Naive thymus-derived CD4-positive, alpha-beta T cell (primary cell): ENCODE measurements around the gene HS2ST1. TPM values are rescaled to one million over a fixed set of nuclear protein-coding genes. Genes with fewer than 3 reads are reported as not detected.
"Not testable (repeated sequence)": the region's sequence is repeated elsewhere in the genome, so short reads cannot be mapped to it uniquely, and the experiment has no call there.

Experiments
- ATAC-seq: fragments of 150-1000 bp; cut with Tn5 transposase; 2 replicates; pipeline ENCODE4 v1.10.0; 2021; ENCODE audit warnings: mild to moderate bottlenecking, moderate library complexity
- CTCF ChIA-PET: fragments of 350-600 bp; sonication (Branson Sonifier 250); formaldehyde crosslinking; loops from one replicate; lab custom pipeline; 2021; ENCODE audit warnings: antibody characterized with exemption; lab: Charles Lee
- POLR2A ChIA-PET: fragments of 350-600 bp; sonication (Branson Sonifier 250); formaldehyde crosslinking; loops from one replicate; lab custom pipeline; 2021; ENCODE audit warnings: antibody characterized with exemption, inconsistent platforms; lab: Charles Lee
- DNase-seq, 9 donors: peaks; one replicate each; pipeline versions ENCODE4 v3.0.0 to v3.0.0-alpha.2; 2020 to 2022; ENCODE audit warnings: mixed read lengths in 1 of 9
- H3K27ac ChIP-seq: one replicate; pipeline ENCODE4 v1.7.0; 2013; ENCODE audit warnings: mild to moderate bottlenecking, low read depth, low read length, moderate library complexity
- H3K27me3 ChIP-seq, 2 donors: one replicate each; pipeline ENCODE4 v1.7.0; 2013; ENCODE audit warnings: low read length in 2 of 2, mild to moderate bottlenecking in 2 of 2, moderate library complexity in 2 of 2; ENCODE audit not compliant: control insufficient read depth in 2 of 2, insufficient read depth in 2 of 2
- H3K36me3 ChIP-seq, 3 experiments: 1 replicate in 2 of 3; 2 replicates in 1 of 3; pipeline ENCODE4 v1.7.0; 2013; ENCODE audit warnings: low read length in 3 of 3, mild to moderate bottlenecking in 3 of 3, moderate library complexity in 1 of 3; ENCODE audit not compliant: insufficient read depth in 3 of 3, control insufficient read depth in 2 of 3
- H3K4me1 ChIP-seq, 2 donors: one replicate each; pipeline ENCODE4 v1.7.0; 2013; ENCODE audit warnings: low read length in 2 of 2, mild to moderate bottlenecking in 2 of 2, moderate library complexity in 1 of 2; ENCODE audit not compliant: control insufficient read depth in 2 of 2, insufficient read depth in 2 of 2
- H3K4me3 ChIP-seq: 2 replicates; pipeline ENCODE4 v1.7.0; 2013; ENCODE audit warnings: mild to moderate bottlenecking, low read length
- H3K9me3 ChIP-seq, 3 experiments: 1 replicate in 2 of 3; 2 replicates in 1 of 3; pipeline ENCODE4 v1.7.0; 2013; ENCODE audit warnings: low read length in 3 of 3; ENCODE audit not compliant: control insufficient read depth in 2 of 3
- H3K27ac Mint-ChIP-seq, 9 donors: one replicate each; pipeline ENCODE4 v1.8.0; 2020 to 2022; ENCODE audit warnings: mixed read lengths in 9 of 9, mild to moderate bottlenecking in 8 of 9, moderate library complexity in 5 of 9, inconsistent platforms in 2 of 9
- H3K27me3 Mint-ChIP-seq, 5 donors: one replicate each; pipeline ENCODE4 v1.8.0; 2021 to 2022; ENCODE audit warnings: mixed read lengths in 5 of 5, mild to moderate bottlenecking in 1 of 5
- H3K36me3 Mint-ChIP-seq, 5 donors: one replicate each; pipeline ENCODE4 v1.8.0; 2020 to 2022; ENCODE audit warnings: mixed read lengths in 5 of 5, mild to moderate bottlenecking in 3 of 5, inconsistent platforms in 1 of 5
- H3K4me1 Mint-ChIP-seq, 7 donors: one replicate each; pipeline ENCODE4 v1.8.0; 2020 to 2022; ENCODE audit warnings: mixed read lengths in 7 of 7, mild to moderate bottlenecking in 3 of 7, inconsistent platforms in 1 of 7
- H3K4me3 Mint-ChIP-seq, 10 donors: one replicate each; pipeline ENCODE4 v1.8.0; 2020 to 2022; ENCODE audit warnings: mild to moderate bottlenecking in 10 of 10, mixed read lengths in 10 of 10, moderate library complexity in 6 of 10, inconsistent platforms in 2 of 10
- H3K9me3 Mint-ChIP-seq, 11 donors: one replicate each; pipeline ENCODE4 v1.8.0; 2020 to 2022; ENCODE audit warnings: mixed read lengths in 11 of 11, mild to moderate bottlenecking in 4 of 11, inconsistent platforms in 1 of 11, moderate library complexity in 1 of 11
- intact Hi-C, 2 donors: fragments of 100-400 bp; cut with micrococcal nuclease; formaldehyde crosslinking; loops; one replicate each; pipeline ENCODE4 v1.15.1; 2023
- polyA plus RNA-seq, 2 donors: library from polyadenylated mRNA; unstranded; fragments of 300-500 nt; fragmentation: Illumina TruSeq; gene quantifications; one replicate each; pipeline ENCODE4 v1.2.3, GENCODE V29; 2021
- total RNA-seq, 6 experiments: library from RNA in 5 of 6; stranded (reverse) in 5 of 6; gene quantifications; 1 replicate in 5 of 6; 2 replicates in 1 of 6; pipeline ENCODE4 v1.2.3 and lab custom pipeline; 2021 to 2026

The HS2ST1 gene
- total and polyA plus RNA-seq, 7 experiments from 2014 or later, result 7.1 to 18.3 (median 10.2) TPM

DNA sequence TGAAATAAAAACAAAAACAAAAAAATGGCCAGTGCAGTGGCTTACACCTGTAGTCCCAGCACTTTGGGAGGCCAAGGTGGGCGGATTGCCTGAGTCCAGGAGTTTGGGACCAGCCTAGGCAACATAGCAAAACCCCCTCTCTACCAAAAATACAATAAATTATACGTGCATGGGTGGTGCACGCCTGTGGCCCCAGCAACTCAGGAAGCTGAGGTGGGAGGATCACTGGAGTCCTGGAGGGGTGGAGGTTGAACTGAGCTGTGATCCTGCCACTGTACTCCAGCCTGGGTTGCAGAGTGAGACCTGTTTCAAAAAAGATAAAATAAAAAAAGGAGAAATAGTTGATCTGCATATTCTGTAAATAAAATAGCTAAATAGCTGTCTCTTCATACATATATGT is 41.2 kb downstream of the HS2ST1 start:
- H3K27ac ChIP-seq, result no peak overlapping the region
- POLR2A ChIA-PET, result interaction anchor here (0.7 kb wide), 1 partner anchor 26 kb away, joined by 3 read pairs; no protein-coding TSS in a partner anchor
- H3K27ac Mint-ChIP-seq, result no peak overlapping the region
- H3K27me3 Mint-ChIP-seq, result no peaks in the 10 kb centered on the region
- no peaks in the 10 kb centered on the region for H3K36me3 ChIP-seq
- H3K4me1 ChIP-seq, result no peaks in the 10 kb centered on the region
- intact Hi-C loops, result no loop called here
- ATAC-seq, result no peak
- H3K4me3 Mint-ChIP-seq, result no peak overlapping the region
- H3K27me3 ChIP-seq, result no peaks in the 10 kb centered on the region
- peaks cover 1 to 8% (median 6%) of the 10 kb centered on the region in 5 donors for H3K36me3 Mint-ChIP-seq
- no peaks in the 10 kb centered on the region for H3K9me3 ChIP-seq
- DNase-seq, result no peak
- no peak overlapping the region for H3K4me3 ChIP-seq
- H3K4me1 Mint-ChIP-seq, result peaks cover 0 to 23% (median 9%) of the 10 kb centered on the region in 7 donors
- H3K9me3 Mint-ChIP-seq, result no peaks in the 10 kb centered on the region
- CTCF ChIA-PET, result no interaction called here

DNA sequence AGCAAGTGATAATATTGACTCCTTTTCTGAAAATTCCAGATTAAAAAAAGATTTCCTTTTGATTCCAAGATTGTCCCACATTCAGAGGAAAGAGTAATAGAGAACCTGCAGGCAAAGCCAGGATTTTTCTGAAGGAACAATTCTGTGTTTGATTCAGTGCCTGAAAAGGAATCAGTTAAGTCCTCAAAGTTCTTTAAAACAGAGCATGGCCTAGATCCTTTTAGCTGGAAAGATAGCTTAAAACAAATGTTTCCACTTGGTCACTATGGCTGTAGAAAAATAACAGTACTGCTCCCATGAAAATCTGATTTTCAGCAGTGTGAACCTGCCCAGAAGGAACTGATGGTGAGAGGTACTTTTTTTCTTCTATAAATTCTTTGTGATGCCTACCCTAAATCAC is 41.8 kb downstream of the HS2ST1 start:
- peaks cover 0 to 18% (median 9%) of the 10 kb centered on the region in 7 donors for H3K4me1 Mint-ChIP-seq
- no peak overlapping the region for H3K4me3 Mint-ChIP-seq
- CTCF ChIA-PET, result no interaction called here
- no peak for DNase-seq
- intact Hi-C loops, result no loop called here
- H3K27me3 Mint-ChIP-seq, result no peaks in the 10 kb centered on the region
- ATAC-seq, result no peak
- POLR2A ChIA-PET, result interaction anchor here (0.7 kb wide), 1 partner anchor 25 kb away, joined by 3 read pairs; no protein-coding TSS in a partner anchor
- Histone ChIP-seq H3K36me3 (no peaks in the 10 kb centered on the region), H3K4me1 (no peaks in the 10 kb centered on the region), H3K9me3 (no peaks in the 10 kb centered on the region), H3K27me3 (no peaks in the 10 kb centered on the region), H3K27ac (no peak overlapping the region), H3K4me3 (no peak overlapping the region)
- H3K9me3 Mint-ChIP-seq, result no peaks in the 10 kb centered on the region
- H3K36me3 Mint-ChIP-seq, result peaks cover 1 to 8% (median 6%) of the 10 kb centered on the region in 5 donors
- H3K27ac Mint-ChIP-seq, result peak overlapping the region in 2 of 9 donors; percentile 21 to 39

DNA sequence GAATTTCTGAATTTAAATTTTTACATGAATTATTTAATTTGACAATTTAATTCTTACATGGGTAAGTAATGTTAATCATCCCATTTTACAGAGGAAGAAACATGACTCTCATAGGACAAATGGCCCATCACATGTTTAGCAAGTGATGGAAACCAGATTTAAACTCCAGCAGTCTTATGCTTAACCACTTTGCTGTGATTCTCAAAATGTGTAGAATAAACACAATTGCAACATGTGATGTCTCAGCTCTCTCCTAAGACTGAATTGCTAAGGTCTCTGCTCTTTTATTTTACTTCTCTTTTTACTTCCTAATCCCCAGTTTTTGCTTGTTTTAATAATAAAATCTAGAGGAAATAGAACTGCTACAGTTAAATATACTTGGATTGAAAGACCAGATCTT is 42.8 kb downstream of the HS2ST1 start:
- Mint-ChIP-seq H3K27me3 (no peaks in the 10 kb centered on the region), H3K4me1 (peaks cover 0 to 18% (median 9%) of the 10 kb centered on the region in 7 donors), H3K36me3 (peaks cover 1 to 8% (median 4%) of the 10 kb centered on the region in 5 donors), H3K4me3 (no peak overlapping the region), H3K27ac (no peak overlapping the region), H3K9me3 (no peaks in the 10 kb centered on the region)
- Histone ChIP-seq H3K27me3 (no peaks in the 10 kb centered on the region), H3K4me1 (no peaks in the 10 kb centered on the region), H3K36me3 (no peaks in the 10 kb centered on the region), H3K9me3 (no peaks in the 10 kb centered on the region), H3K4me3 (no peak overlapping the region), H3K27ac (no peak overlapping the region)
- DNase-seq (no peak), ATAC-seq (no peak)
- POLR2A ChIA-PET, result no interaction called here
- CTCF ChIA-PET, result interaction anchor here (0.6 kb wide), 1 partner anchor 66 kb away, joined by 3 read pairs; no protein-coding TSS in a partner anchor
- intact Hi-C loops, result no loop called here

DNA sequence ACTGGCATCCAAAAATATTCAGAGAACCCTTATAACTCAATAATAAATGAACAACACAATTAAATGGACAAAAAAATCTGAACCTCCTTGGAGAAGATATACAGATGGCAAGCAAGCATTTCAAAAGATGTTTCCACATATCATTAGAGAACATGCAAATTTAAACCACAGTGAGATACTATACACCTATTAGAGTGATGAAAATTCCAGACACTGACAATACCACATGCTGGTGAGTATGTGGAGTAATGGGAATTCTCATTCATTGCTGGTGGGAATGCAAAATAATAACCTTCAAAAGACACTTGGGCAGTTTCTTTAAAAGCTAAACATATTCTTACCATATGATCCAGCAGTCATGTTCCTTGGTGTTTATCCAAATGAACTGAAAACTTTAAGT is 46.1 kb downstream of the HS2ST1 start:
- no peak overlapping the region for H3K4me3 Mint-ChIP-seq
- H3K4me3 ChIP-seq, result no peak overlapping the region
- ATAC-seq (no peak), DNase-seq (no peak)
- peaks cover 0 to 4% (median 0%) of the 10 kb centered on the region in 11 donors for H3K9me3 Mint-ChIP-seq
- no peak overlapping the region for H3K27ac ChIP-seq
- ChIA-PET CTCF (no interaction called here), POLR2A (no interaction called here)
- no peaks in the 10 kb centered on the region for H3K4me1 ChIP-seq
- H3K9me3 ChIP-seq, result no peaks in the 10 kb centered on the region
- no peaks in the 10 kb centered on the region for H3K27me3 ChIP-seq
- H3K4me1 Mint-ChIP-seq, result peaks cover 0 to 9% (median 3%) of the 10 kb centered on the region in 7 donors
- H3K36me3 ChIP-seq, result no peaks in the 10 kb centered on the region
- peaks cover 1 to 8% (median 4%) of the 10 kb centered on the region in 5 donors for H3K36me3 Mint-ChIP-seq
- no peak overlapping the region for H3K27ac Mint-ChIP-seq
- intact Hi-C loops, result loop anchor here in 1 of 2 donors (10.0 kb wide), 1 partner anchor 456 kb away; no protein-coding TSS in a partner anchor
- H3K27me3 Mint-ChIP-seq, result no peaks in the 10 kb centered on the region

DNA sequence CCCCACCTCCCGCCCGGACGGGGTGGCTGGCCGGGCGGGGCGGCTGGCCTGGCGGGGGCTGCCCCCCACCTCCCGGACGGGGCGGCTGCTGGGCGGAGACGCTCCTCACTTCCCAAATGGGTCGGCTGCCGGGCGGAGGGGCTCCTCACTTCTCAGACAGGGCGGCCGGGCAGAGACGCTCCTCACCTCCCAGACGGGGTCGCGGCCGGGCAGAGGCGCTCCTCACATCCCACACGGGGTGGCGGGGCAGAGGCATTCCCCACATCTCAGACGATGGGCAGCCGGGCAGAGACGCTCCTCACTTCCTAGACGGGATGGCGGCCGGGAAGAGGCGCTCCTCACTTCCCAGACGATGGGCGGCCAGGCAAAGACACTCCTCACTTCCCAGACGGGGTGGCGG is 49.4 kb downstream of the HS2ST1 start:
- H3K4me1 Mint-ChIP-seq, CTCF ChIA-PET, H3K9me3 Mint-ChIP-seq, H3K36me3 Mint-ChIP-seq, H3K4me3 Mint-ChIP-seq, H3K27me3 Mint-ChIP-seq, ATAC-seq, H3K27ac Mint-ChIP-seq, H3K36me3 ChIP-seq, DNase-seq, H3K27ac ChIP-seq, H3K27me3 ChIP-seq, H3K4me1 ChIP-seq, POLR2A ChIA-PET, H3K4me3 ChIP-seq, H3K9me3 ChIP-seq: not testable (repeated sequence)
- intact Hi-C loops, result loop anchor here in 1 of 2 donors (2.0 to 10.0 kb wide), 4 partner anchors 49 to 583 kb away; partner anchors contain the start of genes HS2ST1 and SELENOF

DNA sequence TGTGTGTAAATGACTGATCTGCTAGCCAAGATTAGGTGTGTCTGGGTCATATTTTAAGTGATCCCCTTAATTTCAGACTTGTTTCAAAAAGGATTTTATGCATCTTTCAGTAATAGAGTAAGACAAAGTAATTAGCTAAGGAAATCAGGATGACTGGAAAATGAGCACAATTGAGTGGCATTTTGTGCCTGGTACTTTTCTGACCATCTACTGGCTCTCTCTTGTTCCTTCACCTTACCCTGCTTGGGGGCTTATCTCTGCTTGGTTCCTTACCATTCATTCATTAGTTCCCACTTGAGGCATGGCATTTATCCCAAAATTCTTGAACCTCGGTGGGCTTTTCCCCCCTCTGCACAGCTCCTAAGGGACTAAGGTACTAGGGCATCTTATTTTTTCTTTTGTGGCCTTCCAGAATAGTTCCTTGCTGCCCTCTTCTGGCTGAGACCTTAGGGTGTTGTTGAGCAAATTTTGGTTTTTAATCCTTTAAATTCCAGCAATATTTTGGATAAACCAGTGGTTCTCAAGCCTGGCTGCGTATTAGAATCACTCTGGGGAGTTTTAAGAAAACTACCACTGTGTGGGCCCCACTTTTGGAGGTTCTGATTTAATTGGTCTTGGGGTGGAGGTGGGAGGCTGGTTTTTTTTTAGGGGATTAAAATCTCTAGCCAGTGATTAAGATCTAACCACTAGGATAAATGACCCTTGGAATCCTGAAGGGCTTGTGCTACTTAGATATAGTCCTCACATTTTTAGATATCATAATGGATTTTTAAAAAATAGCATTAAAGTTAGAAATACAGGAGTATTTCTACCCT is 50.8 kb downstream of the HS2ST1 start:
- H3K27ac Mint-ChIP-seq, result peak overlapping the region in 3 of 9 donors; percentile 56 to 69 (median 59)
- no peak overlapping the region for H3K27ac ChIP-seq
- peaks cover 0 to 3% (median 0%) of the 10 kb centered on the region in 5 donors for H3K36me3 Mint-ChIP-seq
- peaks cover 0 to 4% (median 0%) of the 10 kb centered on the region in 11 donors for H3K9me3 Mint-ChIP-seq
- ChIA-PET CTCF (interaction anchor here (0.7 to 1.2 kb wide), 3 partner anchors 51 to 132 kb away, joined by 3 to 6 read pairs (median 3); partner anchors contain the start of genes HS2ST1 and SELENOF), POLR2A (no interaction called here)
- no peak overlapping the region for H3K4me3 ChIP-seq
- DNase-seq (peak in 6 of 9 donors; percentile 1 to 31 (median 15)), ATAC-seq (peak; percentile 48)
- no peaks in the 10 kb centered on the region for H3K36me3 ChIP-seq
- no peaks in the 10 kb centered on the region for H3K27me3 ChIP-seq
- no peaks in the 10 kb centered on the region for H3K4me1 ChIP-seq
- H3K9me3 ChIP-seq, result no peaks in the 10 kb centered on the region
- H3K27me3 Mint-ChIP-seq, result no peaks in the 10 kb centered on the region
- H3K4me3 Mint-ChIP-seq, result peak overlapping the region in 1 of 10 donors; percentile 36
- peaks cover 0 to 5% (median 0%) of the 10 kb centered on the region in 7 donors for H3K4me1 Mint-ChIP-seq
- intact Hi-C loops, result loop anchor here (1.0 to 10.0 kb wide), 7 partner anchors 50 to 584 kb away; partner anchors contain the start of genes HS2ST1 (in 1 of the 2) and SELENOF (in 1 of the 2)
